GM19468 (cell line): ENCODE data around the gene ACTL6B.

Source experiments
- ATAC-seq: cut with Tn5 transposase; IDR thresholded peaks from one replicate; pipeline ENCODE4 v1.9.1; 2021; ENCODE audit warnings: mild to moderate bottlenecking, moderate library complexity, moderate number of reproducible peaks; ENCODE audit not compliant: unreplicated experiment; ENCODE audit errors: extremely low read depth

Gene ACTL6B

GRCh38 chr7:100604028-100604975 is 51.9 kb downstream of the ACTL6B start:
- no peak for ATAC-seq

DNA sequence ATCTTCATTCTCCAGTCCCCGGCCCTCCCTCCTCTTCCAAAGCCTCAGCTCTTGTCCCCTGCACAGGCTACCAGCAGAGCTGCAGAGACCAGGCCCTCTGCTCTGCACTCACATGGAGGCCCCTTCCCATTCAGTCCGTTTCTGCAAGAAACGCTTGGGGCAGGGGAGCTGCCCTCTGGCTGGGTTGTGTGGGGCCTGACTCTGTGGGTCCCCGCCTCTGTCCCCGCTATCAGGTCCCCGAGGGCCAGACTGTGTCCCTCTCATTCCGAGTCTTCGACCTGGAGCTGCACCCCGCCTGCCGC is 52.6 kb downstream of the ACTL6B start:
- ATAC-seq, result no peak

DNA sequence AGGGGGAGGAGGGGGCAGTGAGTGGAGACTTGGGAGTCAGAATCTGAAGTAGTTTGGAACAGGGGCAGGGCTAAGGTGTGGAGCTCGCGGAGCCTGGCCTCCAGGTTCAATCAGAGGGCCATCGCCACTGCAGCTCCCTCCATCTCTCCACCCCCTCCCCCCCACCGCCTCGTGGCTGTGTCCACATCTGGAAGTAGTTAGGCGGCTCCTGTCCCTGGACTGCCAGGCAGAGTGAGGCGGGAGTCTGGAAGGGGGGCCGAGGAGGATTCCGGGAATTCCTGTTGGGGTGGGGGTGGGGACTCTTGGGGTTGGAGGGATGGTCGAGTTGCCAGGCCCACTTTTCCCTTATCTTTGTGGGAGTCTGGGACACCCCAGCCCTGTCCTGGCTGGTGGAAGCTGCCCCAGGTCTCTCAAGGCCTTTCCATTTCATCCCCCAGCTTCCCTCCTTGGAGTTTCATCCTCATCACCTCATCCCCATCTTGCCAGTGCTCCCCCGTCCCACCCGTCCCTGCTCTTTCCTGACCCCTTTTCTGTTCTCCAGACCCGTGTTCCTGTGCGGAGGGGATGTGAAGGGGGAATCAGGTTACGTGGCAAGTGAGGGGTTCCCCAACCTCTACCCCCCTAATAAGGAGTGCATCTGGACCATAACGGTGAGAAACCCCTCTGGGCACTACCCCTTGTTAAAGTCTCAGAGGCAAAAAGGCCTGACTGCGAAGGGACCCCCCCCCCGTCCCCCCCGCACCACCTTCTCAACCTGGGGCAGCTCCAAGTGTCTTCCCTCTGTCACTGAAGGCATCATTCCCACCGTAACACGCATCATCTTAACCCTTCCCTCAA is 53.1 kb downstream of the ACTL6B start:
- no peak for ATAC-seq

- no peak for ATAC-seq
These were observed 55.6 kb downstream of the ACTL6B start for GRCh38 chr7:100600730-100601038.

GRCh38 chr7:100599911-100600729 is 56.1 kb downstream of the ACTL6B start:
- no peak for ATAC-seq

- no peak for ATAC-seq
These were observed 57.8 kb downstream of the ACTL6B start for GRCh38 chr7:100598425-100598824.

DNA sequence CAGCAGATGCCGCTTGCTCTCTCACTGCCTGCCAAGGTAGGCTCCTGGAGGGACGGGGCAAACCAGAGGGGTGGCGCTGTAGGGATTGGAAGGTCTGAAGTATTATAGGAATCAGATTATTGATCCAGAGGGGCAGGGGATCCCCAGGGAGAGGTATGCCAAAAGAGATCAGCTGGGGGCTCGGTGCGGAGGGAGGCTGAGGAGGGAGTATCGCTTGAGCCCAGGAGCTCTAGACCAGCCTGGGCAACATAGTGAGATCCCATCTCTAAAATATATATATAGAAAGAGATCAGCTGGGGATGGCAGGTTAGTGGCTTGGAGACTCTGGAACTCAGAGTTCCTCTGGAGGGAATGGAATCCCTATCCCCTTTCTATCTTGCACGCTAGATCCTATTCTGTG is 61.1 kb downstream of the ACTL6B start:
- no peak for ATAC-seq
